ENCODE results near the gene DUSP14. TPM values are rescaled to one million over a fixed set of nuclear protein-coding genes. Genes with fewer than 3 reads are reported as not detected.

DUSP14 gene
- total RNA-seq, 1 donor from 2014 or later: 19.9 TPM

GRCh38 chr17:37557482-37557881, 67.8 kb downstream of the DUSP14 start:
- peaks cover 1% of the 10 kb centered on the region for H3K4me1 ChIP-seq
- peaks cover 0 to 47% of the 10 kb centered on the region in 2 donors for H3K36me3 ChIP-seq
- intact Hi-C loops (cut with DNase I): no loop called here
- no peak overlapping the region for H3K4me3 ChIP-seq
- H3K27me3 ChIP-seq: no peaks in the 10 kb centered on the region
- TF ChIP-seq POLR2AphosphoS5 (IDR thresholded peaks at IDR 0.05; ENCODE audit: insufficient read depth in 1 of 2, low read depth in 1 of 2) (no peak), POLR2A (IDR thresholded peaks at IDR 0.05) (no peak), CTCF (IDR thresholded peaks at IDR 0.05) (no peak)
- DNase-seq (ENCODE audit: extremely low spot score in 2 of 2): no peak
- no peak overlapping the region for H3K27ac ChIP-seq
- no peaks in the 10 kb centered on the region for H3K9me3 ChIP-seq

- TF ChIP-seq CTCF (IDR thresholded peaks at IDR 0.05) (no peak), POLR2AphosphoS5 (IDR thresholded peaks at IDR 0.05; ENCODE audit: insufficient read depth in 1 of 2, low read depth in 1 of 2) (no peak), POLR2A (IDR thresholded peaks at IDR 0.05) (no peak)
- no peak overlapping the region for H3K27ac ChIP-seq
- no peak for DNase-seq (ENCODE audit: extremely low spot score in 2 of 2)
- no peaks in the 10 kb centered on the region for H3K4me1 ChIP-seq
- no peaks in the 10 kb centered on the region for H3K9me3 ChIP-seq
- H3K4me3 ChIP-seq: no peak overlapping the region
- peaks cover 0 to 40% of the 10 kb centered on the region in 2 donors for H3K36me3 ChIP-seq
- intact Hi-C loops (cut with DNase I): no loop called here
- H3K27me3 ChIP-seq: no peaks in the 10 kb centered on the region
Observed at GRCh38 chr17:37558299-37558698, 68.6 kb downstream of the DUSP14 start.

- DNase-seq (ENCODE audit: extremely low spot score in 2 of 2): no peak
- no peaks in the 10 kb centered on the region for H3K9me3 ChIP-seq
- intact Hi-C loops (cut with DNase I): no loop called here
- H3K36me3 ChIP-seq: peaks cover 0 to 40% of the 10 kb centered on the region in 2 donors
- TF ChIP-seq POLR2AphosphoS5 (IDR thresholded peaks at IDR 0.05; ENCODE audit: insufficient read depth in 1 of 2, low read depth in 1 of 2): no peak
- TF ChIP-seq POLR2A (IDR thresholded peaks at IDR 0.05): no peak
- no peak for TF ChIP-seq CTCF (IDR thresholded peaks at IDR 0.05)
- H3K27ac ChIP-seq: no peak overlapping the region
- no peaks in the 10 kb centered on the region for H3K27me3 ChIP-seq
- H3K4me1 ChIP-seq: no peaks in the 10 kb centered on the region
- no peak overlapping the region for H3K4me3 ChIP-seq
Observed at GRCh38 chr17:37562016-37562745, 72.5 kb downstream of the DUSP14 start.

Other genes with a start within 250 kb of the DUSP14 start
- not detected for gene C17orf78, start 113.9 kb upstream of the DUSP14 start, total RNA-seq
- 44.7 TPM for gene ACACA, start 83.1 kb upstream of the DUSP14 start, total RNA-seq
- gene TADA2A, start 83.0 kb upstream of the DUSP14 start, total RNA-seq: 44.2 TPM
- 42.2 TPM for gene SYNRG, start 119.5 kb downstream of the DUSP14 start, total RNA-seq
- 20.1 TPM for gene DDX52, start 153.6 kb downstream of the DUSP14 start, total RNA-seq

Data from vagina (tissue), 2 donors.